DOHH2 (cell line): ENCODE data around the gene NPEPL1.
A peak's percentile ranks its signal among the peaks of the same experiment; 100 is the strongest.

ENCODE experiments used
- H3F3A ChIP-seq: fragments of 200-600 bp; sonication (generic), shearing (Covaris generic); 2 replicates; pipeline ENCODE4 v1.6.0; 2016; ENCODE audit warnings: antibody characterized with exemption, mild to moderate bottlenecking; ENCODE audit not compliant: control insufficient read depth, insufficient read depth
- H3K27ac ChIP-seq: fragments of 200-600 bp; sonication (generic); 2 replicates; pipeline ENCODE4 v1.5.1; 2014; ENCODE audit warnings: low read depth, mild to moderate bottlenecking, low read length, moderate library complexity
- H3K27me3 ChIP-seq: fragments of 200-600 bp; sonication (generic); 2 replicates; pipeline ENCODE4 v1.6.1; 2014; ENCODE audit warnings: mild to moderate bottlenecking, low read length, mixed read lengths; ENCODE audit not compliant: control insufficient read depth
- H3K36me3 ChIP-seq: fragments of 200-600 bp; sonication (generic); 2 replicates; pipeline ENCODE4 v1.6.1; 2014; ENCODE audit warnings: mild to moderate bottlenecking, low read length, moderate library complexity, mixed read lengths; ENCODE audit not compliant: control insufficient read depth
- H3K4me1 ChIP-seq: fragments of 200-600 bp; sonication (generic); 2 replicates; pipeline ENCODE4 v1.6.1; 2014; ENCODE audit warnings: mild to moderate bottlenecking, low read length, mixed read lengths; ENCODE audit not compliant: control insufficient read depth
- H3K4me2 ChIP-seq: fragments of 200-600 bp; sonication (generic); 2 replicates; pipeline ENCODE4 v1.6.0; 2014; ENCODE audit warnings: mild to moderate bottlenecking, low read length, moderate library complexity
- H3K4me3 ChIP-seq: fragments of 200-600 bp; sonication (generic); 2 replicates; pipeline ENCODE4 v1.5.1; 2014; ENCODE audit warnings: mild to moderate bottlenecking, low read length, mixed read lengths
- H3K79me2 ChIP-seq: fragments of 200-600 bp; sonication (generic); 2 replicates; pipeline ENCODE4 v1.6.1; 2014; ENCODE audit warnings: mild to moderate bottlenecking, low read length, mixed read lengths; ENCODE audit not compliant: control insufficient read depth
- H3K9me2 ChIP-seq: fragments of 200-600 bp; sonication (generic); replicated peaks from 2 replicates; pipeline ENCODE4 v1.6.1; 2014; ENCODE audit warnings: mild to moderate bottlenecking, low read length, mixed read lengths; ENCODE audit not compliant: control insufficient read depth
- H3K9me3 ChIP-seq: fragments of 200-600 bp; sonication (generic); 2 replicates; pipeline ENCODE4 v1.6.1; 2014; ENCODE audit warnings: antibody characterized with exemption, low read length, mixed read lengths; ENCODE audit not compliant: control insufficient read depth, insufficient read depth
- H4K20me1 ChIP-seq: fragments of 200-600 bp; sonication (generic); 2 replicates; pipeline ENCODE4 v1.6.0; 2014; ENCODE audit warnings: low read depth, mild to moderate bottlenecking, antibody characterized with exemption, low read length, moderate library complexity; ENCODE audit not compliant: control insufficient read depth, insufficient read depth
- EZH2phosphoT487 ChIP-seq: fragments of 200-600 bp; sonication (generic); IDR thresholded peaks from 2 replicates; pipeline ENCODE4 v1.6.1; 2017; ENCODE audit warnings: borderline replicate concordance, mild to moderate bottlenecking, antibody characterized with exemption, low read length, moderate library complexity, mixed read lengths
- TF ChIP-seq, protein P1 (sequence below): fragments of 200-600 bp; sonication (generic); IDR thresholded peaks from one replicate; pipeline ENCODE4 v1.5.1; 2014; ENCODE audit warnings: antibody characterized with exemption, mild to moderate bottlenecking, low read depth, low read length; ENCODE audit not compliant: poor library complexity, severe bottlenecking

The NPEPL1 gene

DNA sequence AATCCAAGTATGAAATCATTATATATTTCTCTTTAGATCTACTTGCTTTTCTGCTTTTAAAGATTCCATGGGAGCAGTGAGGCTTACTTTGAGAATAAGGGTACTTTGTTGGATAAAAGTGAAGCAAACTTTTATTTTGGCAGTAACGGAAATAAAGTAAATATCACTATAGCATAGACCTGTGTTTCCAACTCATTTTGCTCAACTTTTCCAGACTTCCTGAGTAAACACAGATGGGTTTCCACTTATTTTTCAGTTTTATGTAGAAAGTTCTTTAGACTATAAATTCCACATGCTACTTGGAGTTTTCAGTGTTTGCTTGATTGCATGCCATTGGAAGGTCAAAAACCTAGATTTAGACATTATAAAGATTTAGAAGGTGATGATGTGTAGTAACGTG is 35.3 kb upstream of the NPEPL1 start:
- TF ChIP-seq, protein P1, sequence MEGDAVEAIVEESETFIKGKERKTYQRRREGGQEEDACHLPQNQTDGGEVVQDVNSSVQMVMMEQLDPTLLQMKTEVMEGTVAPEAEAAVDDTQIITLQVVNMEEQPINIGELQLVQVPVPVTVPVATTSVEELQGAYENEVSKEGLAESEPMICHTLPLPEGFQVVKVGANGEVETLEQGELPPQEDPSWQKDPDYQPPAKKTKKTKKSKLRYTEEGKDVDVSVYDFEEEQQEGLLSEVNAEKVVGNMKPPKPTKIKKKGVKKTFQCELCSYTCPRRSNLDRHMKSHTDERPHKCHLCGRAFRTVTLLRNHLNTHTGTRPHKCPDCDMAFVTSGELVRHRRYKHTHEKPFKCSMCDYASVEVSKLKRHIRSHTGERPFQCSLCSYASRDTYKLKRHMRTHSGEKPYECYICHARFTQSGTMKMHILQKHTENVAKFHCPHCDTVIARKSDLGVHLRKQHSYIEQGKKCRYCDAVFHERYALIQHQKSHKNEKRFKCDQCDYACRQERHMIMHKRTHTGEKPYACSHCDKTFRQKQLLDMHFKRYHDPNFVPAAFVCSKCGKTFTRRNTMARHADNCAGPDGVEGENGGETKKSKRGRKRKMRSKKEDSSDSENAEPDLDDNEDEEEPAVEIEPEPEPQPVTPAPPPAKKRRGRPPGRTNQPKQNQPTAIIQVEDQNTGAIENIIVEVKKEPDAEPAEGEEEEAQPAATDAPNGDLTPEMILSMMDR, result no peak
- no peak for TF ChIP-seq EZH2phosphoT487
- Histone ChIP-seq H3K4me2 (0 out of 2 replicates have a peak overlapping the region, but pooled peaks have one; percentile 0), H3K27ac (no peak overlapping the region), H3F3A (no peaks in the 10 kb centered on the region), H4K20me1 (peaks cover 25% of the 10 kb centered on the region), H3K9me2 (no peaks in the 10 kb centered on the region), H3K27me3 (no peaks in the 10 kb centered on the region), H3K79me2 (peaks cover 100% of the 10 kb centered on the region), H3K36me3 (peaks cover 70% of the 10 kb centered on the region), H3K4me3 (no peak overlapping the region), H3K9me3 (no peaks in the 10 kb centered on the region), H3K4me1 (peaks cover 52% of the 10 kb centered on the region)

GRCh38 chr20:58657986-58658385 is 34.6 kb upstream of the NPEPL1 start:
- Histone ChIP-seq H3K4me1 (peaks cover 48% of the 10 kb centered on the region), H3K27me3 (no peaks in the 10 kb centered on the region), H3K4me3 (no peak overlapping the region), H3K79me2 (peaks cover 97% of the 10 kb centered on the region), H3K9me3 (no peaks in the 10 kb centered on the region), H3F3A (no peaks in the 10 kb centered on the region), H3K9me2 (no peaks in the 10 kb centered on the region), H3K27ac (no peak overlapping the region), H3K36me3 (peaks cover 66% of the 10 kb centered on the region), H3K4me2 (no peak overlapping the region), H4K20me1 (peaks cover 19% of the 10 kb centered on the region)
- TF ChIP-seq EZH2phosphoT487, result no peak
- TF ChIP-seq, protein P1, result no peak

DNA sequence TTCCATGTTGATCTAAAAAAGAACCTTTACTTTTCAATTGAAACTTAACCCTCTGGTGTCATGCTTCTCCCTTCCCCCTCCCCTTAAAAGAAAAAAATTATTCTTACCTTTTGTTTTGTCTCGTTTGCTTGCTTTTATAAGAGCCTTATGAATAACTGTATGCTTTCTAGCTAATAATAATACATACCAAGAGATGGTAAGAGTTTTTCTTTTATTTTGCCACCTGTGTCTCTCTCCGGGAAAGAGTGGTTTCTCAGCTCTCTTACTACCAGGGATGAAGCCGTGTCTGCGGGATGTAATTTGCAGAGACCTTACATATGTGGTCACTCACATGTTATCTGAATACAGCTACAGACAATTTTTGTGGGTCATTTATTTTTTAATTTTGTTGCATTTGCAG is 33.8 kb upstream of the NPEPL1 start:
- Histone ChIP-seq H3F3A (no peaks in the 10 kb centered on the region), H3K27me3 (no peaks in the 10 kb centered on the region), H3K9me2 (no peaks in the 10 kb centered on the region), H3K4me2 (no peak overlapping the region), H3K27ac (no peak overlapping the region), H3K9me3 (no peaks in the 10 kb centered on the region), H3K4me1 (peaks cover 40% of the 10 kb centered on the region), H3K36me3 (peaks cover 62% of the 10 kb centered on the region), H3K4me3 (no peak overlapping the region), H3K79me2 (peaks cover 96% of the 10 kb centered on the region), H4K20me1 (peaks cover 11% of the 10 kb centered on the region; the same call in 1 of the 2 replicates)
- no peak for TF ChIP-seq EZH2phosphoT487
- TF ChIP-seq, protein P1, result no peak
